Ascending aorta (tissue), 2 donors: ENCODE measurements around the gene ANKRA2. TPM values are rescaled to one million over a fixed set of nuclear protein-coding genes. Genes with fewer than 3 reads are reported as not detected.

Experiments used
- DNase-seq, 2 donors: peaks; one replicate each; pipeline ENCODE4 v3.0.0-alpha.2; 2019; ENCODE audit warnings: low spot score in 2 of 2
- H3K27ac ChIP-seq, 2 donors: fragments of 200-600 bp; sonication (generic); one replicate each; pipeline ENCODE4 v1.5.1; 2016 to 2017; ENCODE audit warnings: mild to moderate bottlenecking in 1 of 2
- H3K27me3 ChIP-seq: fragments of 200-600 bp; sonication (generic); one replicate; pipeline ENCODE4 v1.5.1; 2017
- H3K36me3 ChIP-seq, 2 donors: fragments of 200-600 bp; sonication (generic); one replicate each; pipeline ENCODE4 v1.5.1; 2016
- H3K4me1 ChIP-seq, 2 donors: fragments of 200-600 bp; sonication (generic); one replicate each; pipeline ENCODE4 v1.5.1; 2016 to 2017; ENCODE audit warnings: mild to moderate bottlenecking in 1 of 2
- H3K4me3 ChIP-seq, 2 donors: fragments of 200-600 bp; sonication (generic); one replicate each; pipeline ENCODE4 v1.5.1; 2016 to 2017; ENCODE audit warnings: mild to moderate bottlenecking in 1 of 2
- H3K9me3 ChIP-seq, 2 donors: fragments of 200-600 bp; sonication (generic); one replicate each; pipeline ENCODE4 v1.5.1; 2016
- intact Hi-C: fragments of 100-400 bp; cut with DNase I; formaldehyde crosslinking; loops from one replicate; pipeline ENCODE4 v1.15.1; 2023
- total RNA-seq: library from RNA; depleted of rRNA; stranded (reverse); fragments of >200 nt; gene quantifications from one replicate; pipeline ENCODE4 v1.1.0, GENCODE V29; 2016
- TF ChIP-seq, protein P1 (sequence below), 3 experiments: fragments of 200-600 bp in 2 of 3; fragments of 450-650 bp in 1 of 3; sonication (generic) in 2 of 3; IDR thresholded peaks; one replicate each; pipeline ENCODE4 v1.5.1; 2016 to 2019; ENCODE audit warnings: antibody characterized with exemption in 3 of 3, mild to moderate bottlenecking in 1 of 3, moderate library complexity in 1 of 3

The ANKRA2 gene
- total RNA-seq, 1 donor from 2014 or later, result 6.9 TPM

GRCh38 chr5:73591698-73592501, 26.5 kb upstream of the ANKRA2 start:
- no peaks in the 10 kb centered on the region for H3K4me1 ChIP-seq
- H3K27ac ChIP-seq, result no peak overlapping the region
- no peaks in the 10 kb centered on the region for H3K36me3 ChIP-seq
- DNase-seq, result no peak
- H3K4me3 ChIP-seq, result no peak overlapping the region
- H3K27me3 ChIP-seq, result no peaks in the 10 kb centered on the region
- intact Hi-C loops, result loop anchor here (1.0 to 5.0 kb wide), 3 partner anchors 100 to 1055 kb away; no protein-coding TSS in a partner anchor
- TF ChIP-seq, protein P1, sequence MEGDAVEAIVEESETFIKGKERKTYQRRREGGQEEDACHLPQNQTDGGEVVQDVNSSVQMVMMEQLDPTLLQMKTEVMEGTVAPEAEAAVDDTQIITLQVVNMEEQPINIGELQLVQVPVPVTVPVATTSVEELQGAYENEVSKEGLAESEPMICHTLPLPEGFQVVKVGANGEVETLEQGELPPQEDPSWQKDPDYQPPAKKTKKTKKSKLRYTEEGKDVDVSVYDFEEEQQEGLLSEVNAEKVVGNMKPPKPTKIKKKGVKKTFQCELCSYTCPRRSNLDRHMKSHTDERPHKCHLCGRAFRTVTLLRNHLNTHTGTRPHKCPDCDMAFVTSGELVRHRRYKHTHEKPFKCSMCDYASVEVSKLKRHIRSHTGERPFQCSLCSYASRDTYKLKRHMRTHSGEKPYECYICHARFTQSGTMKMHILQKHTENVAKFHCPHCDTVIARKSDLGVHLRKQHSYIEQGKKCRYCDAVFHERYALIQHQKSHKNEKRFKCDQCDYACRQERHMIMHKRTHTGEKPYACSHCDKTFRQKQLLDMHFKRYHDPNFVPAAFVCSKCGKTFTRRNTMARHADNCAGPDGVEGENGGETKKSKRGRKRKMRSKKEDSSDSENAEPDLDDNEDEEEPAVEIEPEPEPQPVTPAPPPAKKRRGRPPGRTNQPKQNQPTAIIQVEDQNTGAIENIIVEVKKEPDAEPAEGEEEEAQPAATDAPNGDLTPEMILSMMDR (IDR thresholded peaks at IDR 0.05), result no peak
- H3K9me3 ChIP-seq, result no peaks in the 10 kb centered on the region

DNA sequence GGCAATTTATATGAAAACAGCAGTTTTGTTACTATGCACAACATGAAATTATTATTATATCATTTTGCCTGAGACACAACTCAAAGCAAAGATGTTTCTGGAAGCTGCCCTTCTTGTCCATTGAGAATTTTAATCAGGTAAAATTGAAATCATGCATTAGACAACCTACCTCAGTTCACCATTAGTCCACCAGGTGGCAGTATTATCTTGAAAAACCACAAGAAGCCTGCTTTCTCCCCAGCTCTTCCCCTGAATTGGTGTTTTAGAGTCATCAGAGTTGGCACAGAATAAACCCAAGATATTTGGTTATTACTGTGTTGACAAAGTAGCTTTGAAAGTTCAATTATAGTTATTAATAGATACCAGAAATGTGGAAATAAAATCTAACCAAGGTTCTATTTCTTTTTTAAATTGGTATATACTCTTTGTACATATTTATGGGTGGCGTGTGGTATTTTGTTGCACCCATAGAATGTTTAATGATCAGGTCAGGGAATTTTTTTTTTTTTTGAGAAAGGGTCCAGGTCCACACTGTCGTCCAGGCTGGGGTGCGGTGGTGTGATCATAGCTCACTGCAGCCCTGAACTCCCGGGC, 25.8 kb upstream of the ANKRA2 start:
- no peaks in the 10 kb centered on the region for H3K9me3 ChIP-seq
- H3K36me3 ChIP-seq, result no peaks in the 10 kb centered on the region
- H3K27me3 ChIP-seq, result no peaks in the 10 kb centered on the region
- intact Hi-C loops, result loop anchor here (1.0 to 5.0 kb wide), 3 partner anchors 101 to 1056 kb away; no protein-coding TSS in a partner anchor
- peak in 1 of 2 donors; percentile 66 for DNase-seq
- H3K27ac ChIP-seq, result no peak overlapping the region
- H3K4me3 ChIP-seq, result no peak overlapping the region
- TF ChIP-seq, protein P1 (IDR thresholded peaks at IDR 0.05), result peak; percentile 73 to 82 (median 78)
- no peaks in the 10 kb centered on the region for H3K4me1 ChIP-seq

- no peak overlapping the region for H3K4me3 ChIP-seq
- H3K27ac ChIP-seq, result no peak overlapping the region
- intact Hi-C loops, result no loop called here
- DNase-seq, result no peak
- H3K27me3 ChIP-seq, result no peaks in the 10 kb centered on the region
- TF ChIP-seq, protein P1 (IDR thresholded peaks at IDR 0.05), result no peak
- no peaks in the 10 kb centered on the region for H3K36me3 ChIP-seq
- H3K9me3 ChIP-seq, result no peaks in the 10 kb centered on the region
- H3K4me1 ChIP-seq, result no peaks in the 10 kb centered on the region
Observed at GRCh38 chr5:73587923-73588322, 22.5 kb upstream of the ANKRA2 start.

- no peaks in the 10 kb centered on the region for H3K27me3 ChIP-seq
- no peak overlapping the region for H3K4me3 ChIP-seq
- no peaks in the 10 kb centered on the region for H3K9me3 ChIP-seq
- intact Hi-C loops, result no loop called here
- no peak overlapping the region for H3K27ac ChIP-seq
- H3K4me1 ChIP-seq, result no peaks in the 10 kb centered on the region
- TF ChIP-seq, protein P1 (IDR thresholded peaks at IDR 0.05), result no peak
- no peak for DNase-seq
- peaks cover 20 to 35% of the 10 kb centered on the region in 2 donors for H3K36me3 ChIP-seq
Observed at GRCh38 chr5:73582285-73583145, 17.1 kb upstream of the ANKRA2 start.

DNA sequence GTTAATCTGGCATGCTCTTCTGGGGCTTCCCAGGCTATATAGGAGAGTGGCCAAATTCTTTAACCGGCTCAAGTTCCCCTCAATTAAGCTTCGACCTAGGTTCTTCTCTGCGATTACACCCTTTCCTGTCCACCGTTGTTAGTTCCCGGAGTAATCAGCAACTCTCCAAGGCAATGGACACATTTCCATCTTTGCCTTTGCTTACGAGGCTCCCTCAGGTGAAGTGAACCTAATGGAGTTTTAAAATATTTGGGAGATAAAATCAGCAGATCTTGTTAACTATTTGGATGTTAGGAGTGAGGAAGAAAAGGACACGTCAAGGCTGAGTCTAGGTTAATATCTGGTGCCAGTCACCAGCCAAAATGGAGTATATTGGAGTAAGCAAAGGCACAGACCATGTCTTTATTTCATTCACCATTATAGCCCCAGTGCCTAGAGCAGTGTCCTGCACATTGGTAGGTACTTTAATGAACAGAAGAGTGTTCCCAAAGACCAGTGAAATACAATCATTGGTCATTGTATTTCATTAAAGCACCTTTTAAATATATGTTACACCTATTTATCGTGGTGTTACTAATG, 619 bp upstream of the ANKRA2 start:
- peaks cover 15 to 28% of the 10 kb centered on the region in 2 donors for H3K36me3 ChIP-seq
- H3K4me3 ChIP-seq, result peak overlapping the region; percentile 76 to 86
- intact Hi-C loops, result loop anchor here (1.0 to 2.0 kb wide), 3 partner anchors 27 to 68 kb away; partner anchors contain the start of gene BTF3
- H3K27me3 ChIP-seq, result no peaks in the 10 kb centered on the region
- H3K4me1 ChIP-seq, result peaks cover 0 to 17% of the 10 kb centered on the region in 2 donors
- no peaks in the 10 kb centered on the region for H3K9me3 ChIP-seq
- DNase-seq, result no peak
- peak overlapping the region; percentile 90 to 94 for H3K27ac ChIP-seq
- TF ChIP-seq, protein P1 (IDR thresholded peaks at IDR 0.05), result no peak
